LNCAP (cell line): Measurements from ENCODE around the gene SLC34A3.

Experiments
- TF ChIP-seq, protein P1 (sequence below): fragments of 450-650 bp; IDR thresholded peaks from 2 replicates; pipeline ENCODE4 v1.5.1; 2017; ENCODE audit warnings: mild to moderate bottlenecking

Gene SLC34A3

DNA sequence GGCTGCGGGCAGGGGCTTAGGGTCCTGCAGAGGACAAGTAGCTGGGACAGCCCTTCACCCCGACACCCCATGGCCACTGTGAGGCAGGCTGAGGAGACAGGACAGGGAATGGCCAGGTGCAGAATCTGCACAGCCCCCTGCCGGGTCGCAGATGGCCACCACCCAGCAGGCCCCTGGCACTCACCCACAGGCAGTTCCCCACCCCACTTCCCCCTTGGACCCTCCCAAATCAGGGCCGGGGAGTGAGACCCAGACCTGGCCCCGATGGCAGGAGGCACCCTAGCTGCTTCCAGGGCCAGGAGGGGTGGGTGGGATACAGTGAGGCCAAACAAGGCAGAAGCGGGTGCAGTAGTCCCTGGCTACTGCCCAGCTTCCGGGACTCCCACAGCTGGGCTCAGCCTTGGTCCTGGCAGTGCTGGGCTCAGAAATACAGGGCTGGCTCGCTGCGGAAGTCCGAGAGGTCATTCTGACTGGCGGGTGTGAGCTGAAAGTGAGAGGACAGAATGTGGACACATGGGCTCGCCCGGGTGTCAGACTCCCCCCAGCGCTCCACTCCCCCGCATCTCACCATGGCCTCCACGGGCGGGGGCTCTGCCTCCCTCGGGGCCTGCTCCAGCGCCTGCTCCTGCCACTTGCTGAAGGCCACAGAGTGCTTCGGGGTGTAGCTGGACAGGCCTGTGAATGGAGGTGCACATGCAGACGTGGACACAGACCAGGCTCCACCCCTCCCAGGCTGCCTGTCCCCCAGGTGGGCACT lies 38.8 kb upstream of the SLC34A3 start:
- TF ChIP-seq, protein P1, sequence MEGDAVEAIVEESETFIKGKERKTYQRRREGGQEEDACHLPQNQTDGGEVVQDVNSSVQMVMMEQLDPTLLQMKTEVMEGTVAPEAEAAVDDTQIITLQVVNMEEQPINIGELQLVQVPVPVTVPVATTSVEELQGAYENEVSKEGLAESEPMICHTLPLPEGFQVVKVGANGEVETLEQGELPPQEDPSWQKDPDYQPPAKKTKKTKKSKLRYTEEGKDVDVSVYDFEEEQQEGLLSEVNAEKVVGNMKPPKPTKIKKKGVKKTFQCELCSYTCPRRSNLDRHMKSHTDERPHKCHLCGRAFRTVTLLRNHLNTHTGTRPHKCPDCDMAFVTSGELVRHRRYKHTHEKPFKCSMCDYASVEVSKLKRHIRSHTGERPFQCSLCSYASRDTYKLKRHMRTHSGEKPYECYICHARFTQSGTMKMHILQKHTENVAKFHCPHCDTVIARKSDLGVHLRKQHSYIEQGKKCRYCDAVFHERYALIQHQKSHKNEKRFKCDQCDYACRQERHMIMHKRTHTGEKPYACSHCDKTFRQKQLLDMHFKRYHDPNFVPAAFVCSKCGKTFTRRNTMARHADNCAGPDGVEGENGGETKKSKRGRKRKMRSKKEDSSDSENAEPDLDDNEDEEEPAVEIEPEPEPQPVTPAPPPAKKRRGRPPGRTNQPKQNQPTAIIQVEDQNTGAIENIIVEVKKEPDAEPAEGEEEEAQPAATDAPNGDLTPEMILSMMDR = no peak

DNA sequence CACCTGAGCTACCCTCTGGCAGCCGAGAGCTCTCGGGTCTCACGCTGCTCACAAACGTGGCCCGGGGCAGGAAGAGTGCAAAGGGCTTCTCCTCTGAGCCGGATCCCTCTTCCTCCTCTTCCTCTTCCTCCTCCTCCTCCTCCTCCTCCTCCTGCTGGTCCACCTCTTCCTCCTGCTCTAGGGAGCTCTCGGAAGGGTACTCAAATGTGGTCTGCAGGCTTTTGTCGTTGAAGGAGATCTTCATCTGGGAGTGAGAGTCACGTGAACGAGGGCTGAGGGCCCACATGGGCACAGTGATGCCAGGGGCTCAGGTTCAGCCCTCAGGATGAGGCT lies 38.3 kb upstream of the SLC34A3 start:
- TF ChIP-seq, protein P1 = no peak

DNA sequence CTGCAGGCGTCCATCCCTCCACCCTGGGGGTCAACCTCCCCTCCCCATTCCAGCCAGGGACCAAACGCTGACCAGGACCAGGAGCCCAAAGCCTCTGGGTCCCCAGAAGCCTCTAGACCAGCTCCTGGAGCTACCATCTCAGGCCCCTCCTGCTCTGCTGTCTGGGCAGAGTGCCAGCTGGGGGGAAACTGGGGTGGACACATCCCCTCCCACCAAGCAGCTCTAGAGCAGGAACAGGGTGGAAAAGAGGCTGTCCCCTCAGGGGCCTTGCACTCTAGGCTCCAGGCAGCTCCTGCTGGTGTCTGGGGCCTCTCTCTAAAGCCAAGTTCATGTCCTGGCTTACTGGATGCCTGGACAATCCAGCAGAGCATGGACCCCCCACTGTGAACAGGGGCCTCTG lies 37.8 kb upstream of the SLC34A3 start:
- TF ChIP-seq, protein P1 = no peak

DNA sequence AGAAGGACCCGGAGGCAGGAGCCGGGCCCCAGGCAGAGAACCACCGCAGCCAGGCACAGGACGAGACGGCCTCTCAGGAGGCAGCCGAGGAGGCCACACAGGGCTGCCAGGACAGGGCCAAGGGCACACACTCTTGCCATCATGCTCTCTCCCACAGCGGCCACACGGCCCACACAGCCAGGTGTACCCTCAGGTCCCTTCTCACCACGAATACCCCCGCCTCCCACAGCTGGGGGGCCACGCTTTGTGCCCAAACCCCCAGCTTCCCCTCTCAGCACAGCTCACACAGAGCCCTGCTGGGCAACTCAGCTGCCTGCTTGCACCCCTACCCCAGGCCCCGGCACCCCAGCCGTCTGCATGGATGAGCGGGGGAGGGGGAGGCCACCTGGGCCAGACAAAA lies 36.9 kb upstream of the SLC34A3 start:
- TF ChIP-seq, protein P1 = no peak

DNA sequence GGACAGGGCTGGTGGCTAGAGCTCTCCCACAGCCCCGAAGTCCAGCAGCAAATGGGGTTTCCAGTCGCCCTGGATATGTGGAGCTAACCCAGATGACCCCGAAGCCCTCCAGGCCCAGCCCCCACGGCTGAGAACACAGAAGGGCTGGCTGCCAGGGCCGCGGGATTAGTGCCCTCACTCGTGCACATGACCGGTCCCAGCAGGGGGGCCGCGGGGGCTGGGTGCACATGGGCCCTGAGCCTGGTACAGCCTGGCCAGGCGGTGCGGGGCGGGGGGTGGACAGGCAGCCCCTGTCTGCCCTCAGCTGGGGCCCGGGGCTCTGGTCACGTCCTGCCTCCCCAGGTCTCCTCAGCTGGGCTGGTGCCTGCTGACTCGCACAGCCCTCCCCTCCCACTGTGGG lies 36.3 kb upstream of the SLC34A3 start:
- TF ChIP-seq, protein P1 = no peak

DNA sequence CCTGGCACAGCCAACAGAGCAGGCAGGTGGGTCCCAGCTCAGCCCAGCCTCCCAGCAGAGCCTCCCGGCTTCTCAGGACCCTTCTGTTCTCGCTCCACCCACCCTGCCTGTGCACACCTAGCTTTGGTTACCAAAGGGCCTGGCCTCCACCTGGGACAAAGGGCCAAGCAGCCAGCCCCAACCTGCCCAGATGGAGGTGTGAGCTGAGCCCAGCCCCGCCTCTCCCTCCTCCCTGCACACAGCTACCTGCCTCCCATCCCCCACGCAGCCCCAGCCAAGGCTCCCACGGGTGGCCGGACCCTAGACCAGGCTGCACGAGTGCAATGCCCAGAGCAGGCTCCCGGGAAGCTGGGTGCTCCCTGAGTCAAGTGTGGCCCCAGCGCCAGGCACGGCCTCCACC lies 35.8 kb upstream of the SLC34A3 start:
- TF ChIP-seq, protein P1 = no peak

DNA sequence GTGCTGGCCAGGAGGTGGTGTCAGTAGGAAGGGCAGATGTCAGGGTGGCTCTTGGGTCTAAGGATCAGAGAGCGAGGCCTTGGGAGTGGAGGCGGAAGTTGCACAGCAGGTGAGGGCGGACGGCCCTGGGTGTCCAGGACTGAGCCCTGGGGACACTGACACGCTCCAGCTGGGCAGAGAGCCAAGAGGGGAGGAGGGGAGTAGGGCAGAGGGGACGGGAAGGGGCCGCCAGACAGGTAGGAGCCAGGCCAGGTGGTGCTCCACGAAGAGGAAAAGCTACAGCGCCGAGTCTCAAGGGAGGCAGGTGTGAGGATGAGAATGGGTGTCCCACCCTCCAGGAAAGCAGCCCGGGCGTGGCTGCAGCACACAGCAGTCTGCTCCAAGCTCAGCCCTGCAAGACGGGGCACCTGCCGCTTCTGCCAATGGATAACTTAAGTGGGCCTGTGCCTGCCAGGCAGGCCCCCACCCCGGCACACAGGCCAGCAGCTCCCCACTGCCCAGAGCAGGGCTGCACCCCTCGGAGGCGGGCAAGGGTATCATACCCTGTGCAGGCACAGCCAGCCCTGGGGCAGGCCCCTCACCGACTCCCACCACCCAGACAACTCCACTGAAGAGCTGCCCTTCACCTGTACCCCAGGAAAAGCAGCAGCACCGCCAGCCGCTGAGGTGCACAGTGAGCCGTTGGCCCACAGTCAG lies 35.0 kb upstream of the SLC34A3 start:
- TF ChIP-seq, protein P1 = no peak
